PC-3 (cell line): ENCODE data around the gene SAP30BP. TPM values are rescaled to one million over a fixed set of nuclear protein-coding genes. Genes with fewer than 3 reads are reported as not detected.

ENCODE experiments used
- ATAC-seq: fragments of 200-7000 bp; cut with Tn5 transposase; 2 replicates; pipeline ENCODE4 v1.9.1; 2020; ENCODE audit warnings: mild to moderate bottlenecking, moderate library complexity
- BruUV-seq: library from RNA; stranded (reverse); fragments of 400-500 nt; replicated peaks from 2 replicates; lab custom pipeline; 2021; lab: Mats Ljungman, UMichigan
- CTCF ChIA-PET: fragments of 300-600 bp; sonication (Branson Sonifier 250); formaldehyde crosslinking; loops from one replicate; lab custom pipeline; 2022; ENCODE audit warnings: antibody characterized with exemption; lab: Charles Lee
- POLR2A ChIA-PET: fragments of 300-600 bp; sonication (Branson Sonifier 250); formaldehyde crosslinking; loops from one replicate; lab custom pipeline; 2022; ENCODE audit warnings: antibody characterized with exemption; ENCODE audit not compliant: unreplicated experiment; lab: Charles Lee
- DNase-seq: peaks from one replicate; pipeline ENCODE4 v3.0.0-alpha.2; 2015
- H2AFZ ChIP-seq: fragments of 300-600 bp; sonication (generic); 2 replicates; pipeline ENCODE4 v1.6.0; 2016; ENCODE audit warnings: antibody characterized with exemption, low read length
- H3F3A ChIP-seq: fragments of 300-600 bp; sonication (generic); one replicate; pipeline ENCODE4 v1.6.0; 2017; ENCODE audit warnings: antibody characterized with exemption, low read length, control low read depth, mild to moderate bottlenecking; ENCODE audit not compliant: unreplicated experiment
- H3K27ac ChIP-seq: fragments of 300-600 bp; sonication (generic); 2 replicates; pipeline ENCODE4 v1.5.1; 2016; ENCODE audit warnings: mild to moderate bottlenecking, low read length
- H3K27me3 ChIP-seq: fragments of 300-600 bp; sonication (generic); 2 replicates; pipeline ENCODE4 v1.6.1; 2016; ENCODE audit warnings: low read length, mixed read lengths
- H3K36me3 ChIP-seq: fragments of 300-600 bp; sonication (generic); 2 replicates; pipeline ENCODE4 v1.6.1; 2016; ENCODE audit warnings: low read depth, mixed run types, low read length, mixed read lengths
- H3K4me1 ChIP-seq: fragments of 300-600 bp; sonication (generic); 2 replicates; pipeline ENCODE4 v1.5.1; 2016; ENCODE audit warnings: low read length; ENCODE audit not compliant: insufficient read depth
- H3K4me2 ChIP-seq: fragments of 300-600 bp; sonication (generic); 2 replicates; pipeline ENCODE4 v1.6.0; 2016; ENCODE audit warnings: low read length
- H3K4me3 ChIP-seq: fragments of 300-600 bp; sonication (generic); 2 replicates; pipeline ENCODE4 v1.5.1; 2016; ENCODE audit warnings: mild to moderate bottlenecking, low read length, mixed read lengths
- H3K79me2 ChIP-seq: fragments of 300-600 bp; sonication (generic); 2 replicates; pipeline ENCODE4 v1.6.1; 2017; ENCODE audit warnings: low read length, mixed read lengths
- H3K9ac ChIP-seq: fragments of 300-600 bp; sonication (generic); 2 replicates; pipeline ENCODE4 v1.6.0; 2016; ENCODE audit warnings: mild to moderate bottlenecking, low read length
- H3K9me2 ChIP-seq: fragments of 300-600 bp; sonication (generic); replicated peaks from 2 replicates; pipeline ENCODE4 v1.6.1; 2016; ENCODE audit warnings: mixed run types, low read length, mixed read lengths
- H3K9me3 ChIP-seq: fragments of 300-600 bp; sonication (generic); 2 replicates; pipeline ENCODE4 v1.6.1; 2016; ENCODE audit warnings: low read length, mixed read lengths
- H4K20me1 ChIP-seq: fragments of 300-600 bp; sonication (generic); 2 replicates; pipeline ENCODE4 v1.6.1; 2016; ENCODE audit warnings: low read length, mixed read lengths
- EZH2 ChIP-seq: fragments of 300-600 bp; sonication (generic); IDR thresholded peaks from one replicate; pipeline ENCODE4 v1.6.1; 2017; ENCODE audit warnings: antibody characterized with exemption, mild to moderate bottlenecking, low read length; ENCODE audit not compliant: unreplicated experiment
- EZH2phosphoT487 ChIP-seq: fragments of 300-600 bp; sonication (generic); IDR thresholded peaks from 2 replicates; pipeline ENCODE4 v1.6.1; 2018; ENCODE audit warnings: mild to moderate bottlenecking, antibody characterized with exemption, low read length, borderline replicate concordance
- intact Hi-C: fragments of 100-400 bp; cut with micrococcal nuclease; formaldehyde crosslinking; loops from 2 replicates; pipeline ENCODE4 v1.9.0; 2023
- total RNA-seq: library from RNA; depleted of rRNA; stranded (reverse); fragments of >200 nt; gene quantifications from 2 replicates; pipeline ENCODE4 v1.2.3, GENCODE V29; 2014
- TF ChIP-seq, protein P1 (sequence below): fragments of 300-600 bp; sonication (generic); conservative IDR thresholded peaks from 2 replicates; pipeline ENCODE4 v1.5.1; 2017; ENCODE audit warnings: antibody characterized with exemption, low read depth, mild to moderate bottlenecking, low read length

The SAP30BP gene
- total RNA-seq, 1 experiment from 2014 or later = 97.8 TPM

DNA sequence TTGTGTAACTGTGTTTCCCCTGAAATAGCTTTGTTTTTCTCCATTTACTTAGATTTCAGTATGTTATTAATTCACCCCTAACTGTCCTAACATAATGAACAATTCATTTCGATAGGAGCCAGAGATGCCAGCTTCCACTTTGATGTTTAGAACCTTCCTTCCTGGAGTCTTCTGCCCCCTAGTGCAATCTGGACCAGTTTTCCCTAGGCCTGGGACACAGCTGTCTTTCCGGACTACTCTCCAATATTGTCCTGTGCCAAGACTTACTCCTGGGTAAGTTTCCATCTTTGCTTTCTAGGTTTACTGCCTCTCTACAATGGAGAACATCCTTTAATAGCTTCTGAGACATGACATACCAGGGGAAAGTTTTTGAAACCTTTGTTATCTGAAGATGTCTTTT, 13.0 kb upstream of the SAP30BP start:
- Histone ChIP-seq H3K9me3 (no peaks in the 10 kb centered on the region), H4K20me1 (no peaks in the 10 kb centered on the region), H3K4me2 (no peak overlapping the region), H3K27me3 (no peaks in the 10 kb centered on the region), H3F3A (no peaks in the 10 kb centered on the region), H3K4me3 (no peak overlapping the region), H3K9me2 (no peaks in the 10 kb centered on the region), H2AFZ (no peak overlapping the region), H3K4me1 (no peaks in the 10 kb centered on the region), H3K36me3 (peaks cover 14% of the 10 kb centered on the region; the same call in 1 of the 2 replicates), H3K79me2 (no peaks in the 10 kb centered on the region), H3K9ac (no peak overlapping the region), H3K27ac (no peak overlapping the region)
- ChIA-PET CTCF (interaction anchor here (0.5 to 4.0 kb wide), 9 partner anchors 19 to 594 kb away, joined by 3 to 83 read pairs (median 5); partner anchors contain the start of gene SMIM5), POLR2A (interaction anchor here (0.7 kb wide), 1 partner anchor 11 kb away, joined by 5 read pairs; no protein-coding TSS in a partner anchor)
- ATAC-seq (peak; percentile 86), DNase-seq (peak; percentile 64)
- TF ChIP-seq, protein P1, sequence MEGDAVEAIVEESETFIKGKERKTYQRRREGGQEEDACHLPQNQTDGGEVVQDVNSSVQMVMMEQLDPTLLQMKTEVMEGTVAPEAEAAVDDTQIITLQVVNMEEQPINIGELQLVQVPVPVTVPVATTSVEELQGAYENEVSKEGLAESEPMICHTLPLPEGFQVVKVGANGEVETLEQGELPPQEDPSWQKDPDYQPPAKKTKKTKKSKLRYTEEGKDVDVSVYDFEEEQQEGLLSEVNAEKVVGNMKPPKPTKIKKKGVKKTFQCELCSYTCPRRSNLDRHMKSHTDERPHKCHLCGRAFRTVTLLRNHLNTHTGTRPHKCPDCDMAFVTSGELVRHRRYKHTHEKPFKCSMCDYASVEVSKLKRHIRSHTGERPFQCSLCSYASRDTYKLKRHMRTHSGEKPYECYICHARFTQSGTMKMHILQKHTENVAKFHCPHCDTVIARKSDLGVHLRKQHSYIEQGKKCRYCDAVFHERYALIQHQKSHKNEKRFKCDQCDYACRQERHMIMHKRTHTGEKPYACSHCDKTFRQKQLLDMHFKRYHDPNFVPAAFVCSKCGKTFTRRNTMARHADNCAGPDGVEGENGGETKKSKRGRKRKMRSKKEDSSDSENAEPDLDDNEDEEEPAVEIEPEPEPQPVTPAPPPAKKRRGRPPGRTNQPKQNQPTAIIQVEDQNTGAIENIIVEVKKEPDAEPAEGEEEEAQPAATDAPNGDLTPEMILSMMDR = peak; percentile 82
- TF ChIP-seq EZH2 (no peak), EZH2phosphoT487 (no peak)
- no TSS peak for BruUV-seq
- intact Hi-C loops = loop anchor here (1.0 kb wide), 1 partner anchor 21 kb away; the partner anchor contains the start of gene SMIM5

DNA sequence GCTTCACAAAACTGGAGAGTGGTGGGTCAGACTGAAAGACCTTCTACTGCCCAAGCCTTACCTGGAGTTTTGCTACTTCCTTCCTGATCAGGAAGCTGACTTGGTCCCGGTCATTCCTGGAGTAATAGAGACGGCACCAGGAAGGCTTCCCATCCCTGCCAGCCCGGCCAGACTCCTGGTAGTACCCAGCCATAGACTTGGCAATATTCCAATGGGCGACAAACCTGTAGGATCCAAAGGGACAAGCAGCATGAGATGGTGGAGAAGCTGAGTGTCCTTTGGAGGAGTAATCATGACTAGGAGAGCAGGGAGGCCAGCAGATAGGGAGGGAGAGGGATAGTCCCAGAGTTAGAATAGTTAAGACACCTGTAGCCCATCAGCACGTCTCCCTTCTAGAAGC, 8.9 kb upstream of the SAP30BP start:
- Histone ChIP-seq H3K9me3 (no peaks in the 10 kb centered on the region), H3F3A (no peaks in the 10 kb centered on the region), H3K36me3 (peaks cover 10% of the 10 kb centered on the region; the same call in 1 of the 2 replicates), H2AFZ (no peak overlapping the region), H3K27ac (no peak overlapping the region), H3K4me3 (no peak overlapping the region), H3K27me3 (no peaks in the 10 kb centered on the region), H3K4me2 (no peak overlapping the region), H3K9ac (no peak overlapping the region), H3K79me2 (no peaks in the 10 kb centered on the region), H4K20me1 (no peaks in the 10 kb centered on the region), H3K9me2 (no peaks in the 10 kb centered on the region), H3K4me1 (no peaks in the 10 kb centered on the region)
- ChIA-PET POLR2A (no interaction called here), CTCF (interaction anchor here (1.5 kb wide), 1 partner anchor 24 kb away, joined by 4 read pairs; the partner anchor contains the start of gene SMIM5)
- no peak for TF ChIP-seq EZH2phosphoT487
- TF ChIP-seq, protein P1 = no peak
- no peak for TF ChIP-seq EZH2
- ATAC-seq = no peak
- no TSS peak for BruUV-seq
- intact Hi-C loops = no loop called here
- no peak for DNase-seq

DNA sequence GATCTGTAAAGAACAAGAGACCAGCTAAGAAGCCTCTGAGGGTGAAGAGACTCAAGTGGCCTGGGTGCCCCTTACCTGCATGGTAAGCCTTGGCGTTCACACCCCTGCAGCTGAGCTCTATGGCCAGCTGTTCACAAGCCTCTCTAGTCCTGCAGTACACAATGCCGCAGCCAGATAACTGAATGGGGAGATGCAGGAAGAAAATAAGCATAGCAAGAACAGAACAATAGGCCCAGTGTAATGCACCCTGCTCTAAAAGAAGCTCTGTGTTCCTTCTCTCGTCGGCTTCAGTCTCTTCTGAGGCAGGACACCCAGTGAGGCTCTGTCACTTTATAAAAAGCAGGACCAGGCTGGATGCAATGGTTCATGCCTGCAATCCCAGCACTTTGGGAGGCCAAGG, 5.6 kb upstream of the SAP30BP start:
- Histone ChIP-seq H3K4me2 (no peak overlapping the region), H3K9ac (no peak overlapping the region), H3K4me1 (peaks cover 8% of the 10 kb centered on the region), H3K27me3 (no peaks in the 10 kb centered on the region), H3K4me3 (no peak overlapping the region), H3K27ac (no peak overlapping the region), H3K9me3 (no peaks in the 10 kb centered on the region), H3K36me3 (peaks cover 10% of the 10 kb centered on the region; the same call in 1 of the 2 replicates), H2AFZ (no peak overlapping the region), H4K20me1 (no peaks in the 10 kb centered on the region), H3K79me2 (peaks cover 10% of the 10 kb centered on the region), H3K9me2 (no peaks in the 10 kb centered on the region), H3F3A (no peaks in the 10 kb centered on the region)
- CTCF ChIA-PET = no interaction called here
- no TSS peak for BruUV-seq
- POLR2A ChIA-PET = no interaction called here
- intact Hi-C loops = no loop called here
- DNase-seq = no peak
- no peak for ATAC-seq
- TF ChIP-seq EZH2phosphoT487 (no peak), EZH2 (no peak)
- TF ChIP-seq, protein P1 = no peak
